ENCODE results near the gene TIMM22.

- TF ChIP-seq CTCF (IDR thresholded peaks at IDR 0.05 in 8 of 11, conservative IDR thresholded peaks at IDR 0.05 in 3 of 11) (no peak), POLR2AphosphoS5 (IDR thresholded peaks at IDR 0.05) (no peak), POLR2A (IDR thresholded peaks at IDR 0.05) (no peak)
Measured at GRCh38 chr17:977166-977565, 19.8 kb upstream of the TIMM22 start.
